NB4 (cell line): Measurements from ENCODE around the gene CCDC127.
"Not testable (repeated sequence)": the region's sequence is repeated elsewhere in the genome, so short reads cannot be mapped to it uniquely, and the experiment has no call there.

Experiments used
- POLR2A ChIP-seq: IDR thresholded peaks from 2 replicates; pipeline ENCODE4 v1.6.1; 2011; ENCODE audit warnings: mild to moderate bottlenecking; ENCODE audit not compliant: insufficient read length; ENCODE audit errors: extremely low read depth
- TF ChIP-seq, protein P1 (sequence below): IDR thresholded peaks from one replicate; pipeline ENCODE4 v1.5.1; 2012; ENCODE audit warnings: low read depth, low read length
- TF ChIP-seq, protein P2 (sequence below): IDR thresholded peaks from 2 replicates; pipeline ENCODE4 v1.6.1; 2011; ENCODE audit warnings: low read depth, low read length

GRCh38 chr5:245717-246116, 27.8 kb upstream of the CCDC127 start:
- TF ChIP-seq, protein P1, sequence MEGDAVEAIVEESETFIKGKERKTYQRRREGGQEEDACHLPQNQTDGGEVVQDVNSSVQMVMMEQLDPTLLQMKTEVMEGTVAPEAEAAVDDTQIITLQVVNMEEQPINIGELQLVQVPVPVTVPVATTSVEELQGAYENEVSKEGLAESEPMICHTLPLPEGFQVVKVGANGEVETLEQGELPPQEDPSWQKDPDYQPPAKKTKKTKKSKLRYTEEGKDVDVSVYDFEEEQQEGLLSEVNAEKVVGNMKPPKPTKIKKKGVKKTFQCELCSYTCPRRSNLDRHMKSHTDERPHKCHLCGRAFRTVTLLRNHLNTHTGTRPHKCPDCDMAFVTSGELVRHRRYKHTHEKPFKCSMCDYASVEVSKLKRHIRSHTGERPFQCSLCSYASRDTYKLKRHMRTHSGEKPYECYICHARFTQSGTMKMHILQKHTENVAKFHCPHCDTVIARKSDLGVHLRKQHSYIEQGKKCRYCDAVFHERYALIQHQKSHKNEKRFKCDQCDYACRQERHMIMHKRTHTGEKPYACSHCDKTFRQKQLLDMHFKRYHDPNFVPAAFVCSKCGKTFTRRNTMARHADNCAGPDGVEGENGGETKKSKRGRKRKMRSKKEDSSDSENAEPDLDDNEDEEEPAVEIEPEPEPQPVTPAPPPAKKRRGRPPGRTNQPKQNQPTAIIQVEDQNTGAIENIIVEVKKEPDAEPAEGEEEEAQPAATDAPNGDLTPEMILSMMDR, result not testable (repeated sequence)
- TF ChIP-seq, protein P2, sequence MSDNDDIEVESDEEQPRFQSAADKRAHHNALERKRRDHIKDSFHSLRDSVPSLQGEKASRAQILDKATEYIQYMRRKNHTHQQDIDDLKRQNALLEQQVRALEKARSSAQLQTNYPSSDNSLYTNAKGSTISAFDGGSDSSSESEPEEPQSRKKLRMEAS, result not testable (repeated sequence)
- not testable (repeated sequence) for TF ChIP-seq POLR2A
